ENCODE measurements around the gene AVPI1. TPM values are rescaled to one million over a fixed set of nuclear protein-coding genes. Genes with fewer than 3 reads are reported as not detected.

The AVPI1 gene
- total RNA-seq, 1 donor from 2014 or later, result 2.4 TPM

DNA sequence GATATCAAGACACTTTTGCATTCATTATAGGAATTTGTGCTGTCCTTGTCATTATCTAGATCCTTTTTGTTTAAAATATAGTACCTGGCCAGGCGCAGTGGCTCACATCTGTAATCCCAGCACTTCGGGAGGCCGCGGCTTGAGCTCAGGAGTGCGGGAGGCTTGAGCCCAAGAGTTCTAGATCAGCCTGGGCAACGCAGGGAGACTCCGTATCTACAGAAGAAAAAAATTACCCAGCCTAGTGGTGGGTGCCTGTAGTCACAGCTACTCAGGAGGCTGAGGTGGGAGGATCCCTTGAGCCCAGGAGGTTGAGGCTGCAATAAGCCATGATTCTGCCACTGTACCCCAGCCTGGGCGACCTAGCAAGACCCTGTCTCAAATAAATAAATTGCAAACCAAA is 53.1 kb downstream of the AVPI1 start:
- H3K9me3 Mint-ChIP-seq, result no peaks in the 10 kb centered on the region
- peak; percentile 3 for DNase-seq (ENCODE audit: low read depth, low spot score)
- H3K36me3 Mint-ChIP-seq (ENCODE audit: low read depth), result no peaks in the 10 kb centered on the region
- H3K4me1 Mint-ChIP-seq, result peaks cover 15% of the 10 kb centered on the region
- TF ChIP-seq, protein P1, sequence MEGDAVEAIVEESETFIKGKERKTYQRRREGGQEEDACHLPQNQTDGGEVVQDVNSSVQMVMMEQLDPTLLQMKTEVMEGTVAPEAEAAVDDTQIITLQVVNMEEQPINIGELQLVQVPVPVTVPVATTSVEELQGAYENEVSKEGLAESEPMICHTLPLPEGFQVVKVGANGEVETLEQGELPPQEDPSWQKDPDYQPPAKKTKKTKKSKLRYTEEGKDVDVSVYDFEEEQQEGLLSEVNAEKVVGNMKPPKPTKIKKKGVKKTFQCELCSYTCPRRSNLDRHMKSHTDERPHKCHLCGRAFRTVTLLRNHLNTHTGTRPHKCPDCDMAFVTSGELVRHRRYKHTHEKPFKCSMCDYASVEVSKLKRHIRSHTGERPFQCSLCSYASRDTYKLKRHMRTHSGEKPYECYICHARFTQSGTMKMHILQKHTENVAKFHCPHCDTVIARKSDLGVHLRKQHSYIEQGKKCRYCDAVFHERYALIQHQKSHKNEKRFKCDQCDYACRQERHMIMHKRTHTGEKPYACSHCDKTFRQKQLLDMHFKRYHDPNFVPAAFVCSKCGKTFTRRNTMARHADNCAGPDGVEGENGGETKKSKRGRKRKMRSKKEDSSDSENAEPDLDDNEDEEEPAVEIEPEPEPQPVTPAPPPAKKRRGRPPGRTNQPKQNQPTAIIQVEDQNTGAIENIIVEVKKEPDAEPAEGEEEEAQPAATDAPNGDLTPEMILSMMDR (conservative IDR thresholded peaks at IDR 0.05), result peak; percentile 56
- H3K4me3 Mint-ChIP-seq, result peak overlapping the region; percentile 94
- peak overlapping the region; percentile 54 for H3K27ac Mint-ChIP-seq (ENCODE audit: unreplicated experiment)
- H3K27me3 Mint-ChIP-seq (ENCODE audit: low read depth), result no peaks in the 10 kb centered on the region

DNA sequence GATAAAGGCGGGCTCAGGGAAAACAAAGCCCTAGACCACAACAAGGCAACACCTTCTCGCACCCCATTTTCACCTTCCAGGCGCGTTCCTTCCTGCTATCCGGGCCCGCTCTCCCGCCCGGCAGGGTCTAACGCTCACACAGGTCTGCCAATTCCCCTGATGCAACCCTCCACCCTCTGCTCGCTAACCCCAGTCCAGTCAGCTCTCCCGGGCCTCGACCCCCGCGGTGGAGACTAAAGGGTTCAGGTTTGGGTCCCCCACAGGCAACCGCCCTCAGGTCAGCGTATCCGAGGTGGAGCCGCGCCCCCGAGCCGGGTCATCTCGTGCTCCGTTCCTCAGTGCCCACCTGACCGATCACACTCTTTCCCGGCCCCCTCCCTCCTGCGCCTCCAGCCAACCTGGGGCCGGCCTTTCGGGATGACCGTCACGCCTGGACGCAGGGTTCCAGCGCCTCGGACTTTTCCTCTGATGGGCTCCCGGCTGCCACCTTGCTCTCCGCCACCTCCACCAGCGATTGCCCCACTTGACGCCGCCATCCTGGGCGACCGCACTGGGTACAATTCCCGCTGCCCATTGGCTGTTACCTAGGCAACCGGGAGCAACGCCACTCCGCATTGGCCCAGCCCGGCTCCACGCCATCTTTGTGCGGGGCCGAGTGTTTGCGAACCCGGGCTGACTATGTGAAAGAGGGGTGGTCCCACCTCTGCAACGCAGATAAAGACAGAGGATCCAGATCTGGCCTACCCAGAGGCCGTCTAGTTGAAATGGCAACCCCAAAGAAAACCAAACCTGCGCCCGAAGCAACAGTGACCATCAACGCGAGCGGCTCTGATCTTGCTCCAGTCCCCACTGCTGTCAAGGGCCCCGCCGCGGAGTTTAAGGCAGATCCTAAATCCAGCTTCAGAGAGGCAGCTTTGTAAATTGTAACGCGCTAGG is 53.8 kb downstream of the AVPI1 start, which contains the start of gene MORN4:
MORN4 (minus strand) TSS at position 552 of the 936 bp plus-strand sequence. CDS start 13,847 bp downstream, outside the sequence.
- Mint-ChIP-seq H3K27me3 (ENCODE audit: low read depth) (no peaks in the 10 kb centered on the region), H3K4me1 (peaks cover 15% of the 10 kb centered on the region), H3K9me3 (no peaks in the 10 kb centered on the region), H3K27ac (ENCODE audit: unreplicated experiment) (peak within 1 kb of the TSS; percentile 93), H3K4me3 (peak within 1 kb of the TSS; percentile 94), H3K36me3 (ENCODE audit: low read depth) (no peaks in the 10 kb centered on the region)
- DNase-seq (ENCODE audit: low read depth, low spot score), result peak; percentile 93
- TF ChIP-seq, protein P1 (conservative IDR thresholded peaks at IDR 0.05), result no peak

DNA sequence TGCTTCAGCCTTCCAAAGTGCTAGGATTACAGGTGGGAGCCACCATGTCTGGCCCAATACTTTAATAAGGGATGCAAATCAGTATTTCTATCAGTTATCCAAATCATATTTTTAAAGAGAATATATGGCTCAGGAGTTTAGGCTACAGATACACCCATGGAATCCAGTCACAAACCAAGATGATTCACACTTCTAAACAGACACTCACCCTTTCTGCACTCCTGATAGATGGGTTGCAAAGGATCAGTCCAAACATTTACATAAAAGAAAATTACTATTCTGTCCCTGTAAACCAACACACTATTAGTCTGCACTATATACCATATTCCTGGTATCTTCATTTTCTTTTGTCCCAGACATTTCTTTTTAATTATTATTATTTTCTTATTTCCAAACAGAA is 55.9 kb downstream of the AVPI1 start:
- Mint-ChIP-seq H3K4me3 (peak overlapping the region; percentile 34), H3K4me1 (peaks cover 15% of the 10 kb centered on the region), H3K27ac (ENCODE audit: unreplicated experiment) (no peak overlapping the region), H3K27me3 (ENCODE audit: low read depth) (no peaks in the 10 kb centered on the region), H3K9me3 (no peaks in the 10 kb centered on the region), H3K36me3 (ENCODE audit: low read depth) (no peaks in the 10 kb centered on the region)
- TF ChIP-seq, protein P1 (conservative IDR thresholded peaks at IDR 0.05), result no peak
- DNase-seq (ENCODE audit: low read depth, low spot score), result no peak

DNA sequence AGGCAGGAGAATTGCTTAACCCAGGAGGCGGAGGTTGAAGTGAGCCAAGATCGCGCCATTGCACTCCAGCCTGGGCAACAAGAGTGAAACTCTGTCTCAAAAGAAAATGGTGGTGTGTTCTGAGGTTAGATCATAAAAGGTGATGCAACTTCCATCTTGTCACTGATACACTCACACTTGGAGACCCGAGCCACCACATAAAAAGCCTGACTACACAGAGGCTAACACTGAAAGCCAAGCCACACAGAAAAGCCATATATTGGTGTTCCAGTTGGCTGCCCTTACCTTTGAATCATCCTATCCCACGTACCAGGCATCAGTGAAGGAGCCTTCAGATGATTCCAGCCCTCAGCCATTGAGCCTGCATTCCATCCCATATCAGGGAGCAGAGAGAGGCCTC is 57.8 kb downstream of the AVPI1 start:
- H3K4me1 Mint-ChIP-seq, result peaks cover 15% of the 10 kb centered on the region

DNA sequence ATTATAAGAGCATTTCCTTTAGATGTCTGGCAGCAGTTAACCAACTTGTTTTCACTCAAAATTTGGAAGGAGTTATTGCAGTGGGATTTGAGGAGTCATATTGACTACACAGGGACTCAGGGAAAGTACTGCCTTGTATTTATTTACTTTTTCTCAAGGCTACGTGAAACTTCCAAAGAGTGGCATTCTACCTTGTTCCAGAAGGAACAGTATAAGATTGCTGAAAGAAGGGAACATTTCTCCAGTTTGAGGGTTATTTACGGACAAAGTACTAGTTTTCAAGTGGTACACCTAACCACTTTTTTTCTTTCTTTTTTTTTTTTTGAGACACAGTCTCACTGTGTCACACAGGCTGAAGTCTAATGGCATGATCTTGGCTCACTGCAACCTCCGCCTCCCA is 58.8 kb downstream of the AVPI1 start:
- peak overlapping the region; percentile 9 for H3K4me3 Mint-ChIP-seq
- no peaks in the 10 kb centered on the region for H3K9me3 Mint-ChIP-seq
- H3K27me3 Mint-ChIP-seq (ENCODE audit: low read depth), result no peaks in the 10 kb centered on the region
- DNase-seq (ENCODE audit: low read depth, low spot score), result no peak
- H3K36me3 Mint-ChIP-seq (ENCODE audit: low read depth), result no peaks in the 10 kb centered on the region
- H3K4me1 Mint-ChIP-seq, result peaks cover 7% of the 10 kb centered on the region
- TF ChIP-seq, protein P1 (conservative IDR thresholded peaks at IDR 0.05), result no peak
- no peak overlapping the region for H3K27ac Mint-ChIP-seq (ENCODE audit: unreplicated experiment)

More for the DNA sequence above, 57.8 kb downstream of the AVPI1 start:
- DNase-seq (ENCODE audit: low read depth, low spot score), result no peak
- TF ChIP-seq, protein P1 (conservative IDR thresholded peaks at IDR 0.05), result no peak
- peak overlapping the region; percentile 38 for H3K4me3 Mint-ChIP-seq
- no peaks in the 10 kb centered on the region for H3K9me3 Mint-ChIP-seq
- H3K27me3 Mint-ChIP-seq (ENCODE audit: low read depth), result no peaks in the 10 kb centered on the region
- no peak overlapping the region for H3K27ac Mint-ChIP-seq (ENCODE audit: unreplicated experiment)
- no peaks in the 10 kb centered on the region for H3K36me3 Mint-ChIP-seq (ENCODE audit: low read depth)

Measured in neural crest cell (in vitro differentiated cells).